GM12878 (cell line): ENCODE data around the gene WNT9B. TPM values are rescaled to one million over a fixed set of nuclear protein-coding genes. Genes with fewer than 3 reads are reported as not detected.

Experiments
- ATAC-seq: fragments of 200-7000 bp; cut with Tn5 transposase; 3 replicates; pipeline ENCODE4 v1.9.1; 2020; ENCODE audit warnings: mild to moderate bottlenecking, moderate library complexity
- BruUV-seq: library from RNA; stranded (reverse); fragments of 400-500 nt; replicated peaks from 2 replicates; lab custom pipeline; 2021; lab: Mats Ljungman, UMichigan
- CTCF ChIA-PET: fragments of 300-600 bp; sonication (Branson Sonifier 250); formaldehyde crosslinking; extraction: SDS; loops from one replicate; lab custom pipeline; 2021; ENCODE audit warnings: inconsistent platforms; lab: Yijun Ruan, JAX
- POLR2A ChIA-PET: fragments of 350-600 bp; formaldehyde crosslinking; extraction: SDS; loops from one replicate; lab custom pipeline; 2021; ENCODE audit warnings: inconsistent platforms; lab: Charles Lee
- RAD21 ChIA-PET: fragments of 300-600 bp; sonication (Branson Sonifier 250); formaldehyde crosslinking; loops from one replicate; lab custom pipeline; 2023; ENCODE audit warnings: antibody characterized with exemption; ENCODE audit not compliant: unreplicated experiment; lab: Charles Lee
- SMC1A ChIA-PET: fragments of 300-600 bp; sonication (Branson Sonifier 250); formaldehyde crosslinking; loops from one replicate; lab custom pipeline; 2023; ENCODE audit not compliant: unreplicated experiment, uncharacterized antibody; lab: Charles Lee
- DNase-seq: peaks from one replicate; pipeline ENCODE4 v3.0.0-alpha.2; 2011; ENCODE audit warnings: low read depth, low spot score
- FAIRE-seq: peaks from 3 replicates; lab custom pipeline; 2011; peaks lifted over from hg19 to GRCh38; lab: Jason Lieb, UNC
- H2AFZ ChIP-seq: 2 replicates; pipeline ENCODE4 v1.6.0; 2011; ENCODE audit warnings: low read depth, low read length, control low read depth; ENCODE audit not compliant: control insufficient read depth
- H3K27ac ChIP-seq: 2 replicates; pipeline ENCODE4 v1.5.1; 2011; ENCODE audit warnings: control low read depth; ENCODE audit not compliant: control insufficient read depth, insufficient read depth
- H3K27me3 ChIP-seq, 2 experiments: replicated peaks in 1 of 2; 2 replicates each; pipeline versions ENCODE4 v1.6.0 to v1.6.1; 2011; ENCODE audit warnings: low read length in 1 of 2; ENCODE audit not compliant: control insufficient read depth in 2 of 2, insufficient read depth in 2 of 2
- H3K36me3 ChIP-seq, 2 experiments: 2 replicates each; pipeline ENCODE4 v1.5.1; 2011; ENCODE audit warnings: low read length in 1 of 2; ENCODE audit not compliant: control insufficient read depth in 2 of 2, insufficient read depth in 2 of 2
- H3K4me1 ChIP-seq: 2 replicates; pipeline ENCODE4 v1.6.1; 2011; ENCODE audit warnings: mild to moderate bottlenecking, low read length, moderate library complexity, mixed read lengths; ENCODE audit not compliant: control insufficient read depth, insufficient read depth
- H3K4me2 ChIP-seq: 2 replicates; pipeline ENCODE4 v1.6.0; 2011; ENCODE audit warnings: control low read depth; ENCODE audit not compliant: control insufficient read depth, insufficient read depth
- H3K4me3 ChIP-seq: fragments of 200-600 bp; sonication (generic); 2 replicates; pipeline ENCODE4 v1.5.1; 2016
- H3K79me2 ChIP-seq: 2 replicates; pipeline ENCODE4 v1.6.0; 2011; ENCODE audit warnings: low read length; ENCODE audit not compliant: control insufficient read depth, insufficient read depth
- H3K9ac ChIP-seq: 2 replicates; pipeline ENCODE4 v1.8.0; 2011; ENCODE audit warnings: low read length, control low read depth, mixed read lengths; ENCODE audit not compliant: control insufficient read depth, insufficient read depth
- H3K9me3 ChIP-seq: replicated peaks from 3 replicates; pipeline ENCODE4 v1.5.1; 2011; ENCODE audit warnings: mild to moderate bottlenecking, low read length; ENCODE audit not compliant: control insufficient read depth, insufficient read depth
- H4K20me1 ChIP-seq: 2 replicates; pipeline ENCODE4 v1.6.0; 2011; ENCODE audit not compliant: control insufficient read depth, insufficient read depth
- BRCA1 ChIP-seq: IDR thresholded peaks from 2 replicates; pipeline ENCODE4 v1.6.1; 2011; ENCODE audit warnings: low read depth, low read length, improper control_type of control experiment
- SREBF1 ChIP-seq: IDR thresholded peaks from 2 replicates; pipeline ENCODE4 v1.6.1; 2012; ENCODE audit warnings: mild to moderate bottlenecking, low read length
- ZBED1 ChIP-seq: IDR thresholded peaks from 2 replicates; pipeline ENCODE4 v1.6.1; 2016; ENCODE audit warnings: borderline replicate concordance
- WGBS: methylation state at CpG from one replicate; pipeline ENCODE4 v1.1.6; 2016; ENCODE audit warnings: low lambda C conversion rate; ENCODE audit not compliant: insufficient replicate concordance, insufficient coverage; ENCODE audit errors: missing lambda C conversion rate; 5-methylcytosine and 5-hydroxymethylcytosine counted together
- in situ Hi-C: fragments of 300-500 bp; cut with MboI; formaldehyde crosslinking; loops from 9 replicates; pipeline ENCODE4 v1.14.3; 2018; ENCODE audit warnings: mixed read lengths
- intact Hi-C: fragments of 100-400 bp; cut with micrococcal nuclease; formaldehyde crosslinking; loops from one replicate; pipeline ENCODE4 v1.14.2; 2022; ENCODE audit not compliant: unreplicated experiment
- polyA plus RNA-seq, 11 experiments: library from polyadenylated mRNA; depleted of rRNA in 4 of 11; unstranded in 6 of 11; stranded (reverse) in 5 of 11; fragments of >200 nt; fragmentation: Nextera tagmentation in 4 of 11; fragmentation: Illumina TruSeq in 1 of 11; extraction: Ambion mirVana in 4 of 11; extraction: Trizol in 1 of 11; gene quantifications; 1 replicate in 1 of 11; 2 replicates in 10 of 11; pipeline versions ENCODE4 v1.2.1 to v1.2.3, GENCODE V29; 2011 to 2016; ENCODE audit warnings: inconsistent platforms in 2 of 11, missing spikeins in 2 of 11, low read depth in 1 of 11
- total RNA-seq, 4 experiments: library from RNA; depleted of rRNA in 3 of 4; stranded (reverse); fragments of >200 nt in 3 of 4; fragmentation: Illumina TruSeq in 1 of 4; extraction: Trizol in 1 of 4; gene quantifications; 2 replicates each; pipeline versions ENCODE4 v1.2.1 to v1.2.3, GENCODE V29; 2013 to 2021

The WNT9B gene
- total and polyA plus RNA-seq, 10 of the 15 experiments (the other 5 are each of a cell fraction or from before 2014, with no cell fraction given) = not detected

DNA sequence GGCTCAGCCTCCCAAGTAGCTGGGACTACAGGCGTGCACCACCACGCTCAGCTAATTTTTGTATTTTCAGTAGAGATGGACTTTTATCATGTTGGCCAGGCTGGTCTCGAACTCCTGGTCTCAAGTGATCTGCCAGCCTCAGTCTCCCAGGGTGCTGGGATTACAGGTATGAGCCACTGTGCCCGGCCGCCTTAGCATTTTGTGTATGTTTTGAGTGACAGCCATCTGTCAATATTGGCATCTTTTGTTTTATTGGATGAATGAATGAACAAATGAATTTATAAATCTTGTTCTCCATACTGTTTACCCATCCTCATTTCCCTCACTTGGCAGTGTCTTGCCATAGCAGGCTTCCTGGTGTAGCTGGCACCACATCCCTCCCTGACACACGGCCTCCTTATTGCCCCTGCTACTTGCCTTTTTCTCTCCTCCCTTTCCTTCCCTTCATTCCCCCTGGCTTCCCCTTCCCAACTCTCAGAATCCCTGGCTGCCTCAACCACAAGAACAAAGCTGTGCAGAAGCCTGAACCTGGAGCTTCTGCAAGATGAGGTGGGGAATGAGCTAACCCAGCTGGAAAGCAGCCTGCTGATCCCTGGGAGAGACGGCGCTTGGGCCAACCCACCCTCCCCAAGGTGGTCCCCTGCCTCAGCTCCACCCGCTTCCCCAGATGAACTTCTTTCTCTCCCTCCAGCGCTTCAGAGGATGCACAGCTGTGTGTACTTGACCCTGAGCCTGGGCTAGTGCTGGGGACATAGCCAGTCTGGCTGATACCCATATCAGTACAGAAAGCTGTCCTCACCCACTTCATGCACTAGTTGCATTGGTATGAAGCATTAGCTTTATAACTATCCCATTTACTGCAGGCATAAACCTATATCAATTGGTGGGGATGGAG is 34.3 kb downstream of the WNT9B start:
- BruUV-seq = no TSS peak
- no peaks in the 10 kb centered on the region for H3K36me3 ChIP-seq
- ChIA-PET RAD21 (no interaction called here), CTCF (no interaction called here), POLR2A (no interaction called here), SMC1A (no interaction called here)
- no peak for TF ChIP-seq BRCA1
- no peaks in the 10 kb centered on the region for H3K9me3 ChIP-seq
- H3K9ac ChIP-seq = no peak overlapping the region
- no peak overlapping the region for H3K4me2 ChIP-seq
- H3K27ac ChIP-seq = no peak overlapping the region
- peaks cover 3% of the 10 kb centered on the region; the same call in 1 of the 2 replicates for H4K20me1 ChIP-seq
- DNase-seq (no peak), FAIRE-seq (no peak), ATAC-seq (no peak)
- WGBS = 50% methylated on average over 10 of the region's 10 CpGs
- H3K27me3 ChIP-seq = no peaks in the 10 kb centered on the region; a peak in 3 of 4 replicates
- intact Hi-C loops (no loop called here), in situ Hi-C loops (no loop called here)
- no peaks in the 10 kb centered on the region for H3K4me1 ChIP-seq
- no peak overlapping the region for H3K4me3 ChIP-seq
- H2AFZ ChIP-seq = no peak overlapping the region
- no peaks in the 10 kb centered on the region for H3K79me2 ChIP-seq

GRCh38 chr17:46886310-46886663 is 34.9 kb downstream of the WNT9B start:
- SMC1A ChIA-PET = no interaction called here
- RAD21 ChIA-PET = no interaction called here
- in situ Hi-C loops = no loop called here

More at GRCh38 chr17:46886310-46886663, 34.9 kb downstream of the WNT9B start:
- Histone ChIP-seq H3K4me2 (no peak overlapping the region), H3K9me3 (no peaks in the 10 kb centered on the region), H3K4me1 (no peaks in the 10 kb centered on the region), H2AFZ (no peak overlapping the region), H3K9ac (no peak overlapping the region), H3K27me3 (no peaks in the 10 kb centered on the region; a peak in 3 of 4 replicates), H3K4me3 (no peak overlapping the region), H3K36me3 (no peaks in the 10 kb centered on the region), H3K27ac (no peak overlapping the region), H3K79me2 (no peaks in the 10 kb centered on the region), H4K20me1 (peaks cover 3% of the 10 kb centered on the region; the same call in 1 of the 2 replicates)
- DNase-seq = no peak
- no TSS peak for BruUV-seq
- CTCF ChIA-PET = no interaction called here
- ATAC-seq = no peak
- intact Hi-C loops = no loop called here
- 0% methylated on average over 1 of the region's 1 CpG for WGBS
- FAIRE-seq = no peak
- no peak for TF ChIP-seq SREBF1
- no peak for TF ChIP-seq ZBED1
- POLR2A ChIA-PET = no interaction called here
